Thyroid gland (tissue), 4 donors: ENCODE data around the gene SETDB2. TPM values are rescaled to one million over a fixed set of nuclear protein-coding genes. Genes with fewer than 3 reads are reported as not detected.

ENCODE experiments used
- DNase-seq, 2 donors: peaks; one replicate each; pipeline ENCODE4 v3.0.0-alpha.2; 2019
- H3K27ac ChIP-seq, 3 donors: fragments of 200-600 bp; sonication (generic); 1 replicate in 2 of 3; 2 replicates in 1 of 3; pipeline ENCODE4 v1.5.1; 2016 to 2019; ENCODE audit warnings: mild to moderate bottlenecking in 1 of 3, moderate library complexity in 1 of 3
- H3K27me3 ChIP-seq: fragments of 200-600 bp; sonication (generic); one replicate; pipeline ENCODE4 v1.5.1; 2019
- H3K36me3 ChIP-seq, 2 donors: fragments of 200-600 bp; sonication (generic); one replicate each; pipeline ENCODE4 v1.5.1; 2016 to 2019
- H3K4me1 ChIP-seq, 2 donors: fragments of 200-600 bp; sonication (generic); one replicate each; pipeline ENCODE4 v1.5.1; 2017 to 2019
- H3K4me3 ChIP-seq, 3 donors: fragments of 200-600 bp; sonication (generic); replicated peaks in 1 of 3; 1 replicate in 2 of 3; 2 replicates in 1 of 3; pipeline ENCODE4 v1.5.1; 2016; ENCODE audit warnings: mild to moderate bottlenecking in 1 of 3
- H3K9me3 ChIP-seq: fragments of 200-600 bp; sonication (generic); one replicate; pipeline ENCODE4 v1.5.1; 2017
- CTCF ChIP-seq, 6 experiments: fragments of 200-600 bp in 3 of 6; fragments of 450-650 bp in 3 of 6; sonication (generic) in 3 of 6; IDR thresholded peaks; one replicate each; pipeline ENCODE4 v1.5.1; 2016 to 2019; ENCODE audit warnings: antibody characterized with exemption in 6 of 6, mild to moderate bottlenecking in 2 of 6, inconsistent platforms in 1 of 6, moderate library complexity in 1 of 6
- POLR2A ChIP-seq, 2 donors: fragments of 450-650 bp; IDR thresholded peaks; one replicate each; pipeline ENCODE4 v1.6.1; 2017; ENCODE audit warnings: antibody characterized with exemption in 2 of 2, mild to moderate bottlenecking in 2 of 2, moderate library complexity in 1 of 2
- WGBS, 2 donors: methylation state at CpG; one replicate each; pipeline ENCODE4 v1.1.5; 2017; 5-methylcytosine and 5-hydroxymethylcytosine counted together
- intact Hi-C: fragments of 100-400 bp; cut with DNase I; formaldehyde crosslinking; loops from one replicate; pipeline ENCODE4 v1.15.1; 2023
- total RNA-seq, 4 donors: library from RNA; depleted of rRNA; stranded (reverse); fragments of >200 nt; gene quantifications; one replicate each; pipeline ENCODE4 v1.2.3, GENCODE V29; 2016

The SETDB2 gene
- total RNA-seq, 4 donors from 2014 or later = 17.9 to 27.4 (median 22.1) TPM

GRCh38 chr13:49454388-49455006, 10.4 kb downstream of the SETDB2 start:
- TF ChIP-seq POLR2A (IDR thresholded peaks at IDR 0.05) (no peak), CTCF (IDR thresholded peaks at IDR 0.05) (no peak)
- WGBS, 2 donors = 75 to 76% methylated on average over 4 of the region's 4 CpGs

GRCh38 chr13:49455007-49455398, 10.9 kb downstream of the SETDB2 start:
- H3K27me3 ChIP-seq = no peaks in the 10 kb centered on the region
- intact Hi-C loops = loop anchor here (10.0 kb wide), 1 partner anchor 130 kb away; the partner anchor contains the start of gene RCBTB1
- no peaks in the 10 kb centered on the region for H3K36me3 ChIP-seq
- H3K4me1 ChIP-seq = peaks cover 7 to 22% of the 10 kb centered on the region in 2 donors
- no peak for DNase-seq
- H3K9me3 ChIP-seq = no peaks in the 10 kb centered on the region
- H3K27ac ChIP-seq = no peak overlapping the region
- TF ChIP-seq CTCF (IDR thresholded peaks at IDR 0.05) = no peak
- no peak for TF ChIP-seq POLR2A (IDR thresholded peaks at IDR 0.05)
- H3K4me3 ChIP-seq = no peak overlapping the region

More at GRCh38 chr13:49454388-49455006, 10.4 kb downstream of the SETDB2 start:
- intact Hi-C loops = loop anchor here (10.0 kb wide), 1 partner anchor 130 kb away; the partner anchor contains the start of gene RCBTB1
- no peak for DNase-seq
- H3K27ac ChIP-seq = no peak overlapping the region
- no peaks in the 10 kb centered on the region for H3K27me3 ChIP-seq
- no peaks in the 10 kb centered on the region for H3K36me3 ChIP-seq
- H3K9me3 ChIP-seq = no peaks in the 10 kb centered on the region
- no peak overlapping the region for H3K4me3 ChIP-seq
- peaks cover 7 to 22% of the 10 kb centered on the region in 2 donors for H3K4me1 ChIP-seq

- DNase-seq = no peak
- Histone ChIP-seq H3K9me3 (no peaks in the 10 kb centered on the region), H3K36me3 (no peaks in the 10 kb centered on the region), H3K4me1 (peaks cover 7 to 22% of the 10 kb centered on the region in 2 donors), H3K27ac (no peak overlapping the region), H3K27me3 (no peaks in the 10 kb centered on the region), H3K4me3 (no peak overlapping the region)
- intact Hi-C loops = loop anchor here (10.0 kb wide), 1 partner anchor 129 kb away; the partner anchor contains the start of gene RCBTB1
- 94 to 95% methylated on average over 1 of the region's 1 CpG for WGBS, 2 donors
- no peak for TF ChIP-seq POLR2A (IDR thresholded peaks at IDR 0.05)
- no peak for TF ChIP-seq CTCF (IDR thresholded peaks at IDR 0.05)
Measured at GRCh38 chr13:49456156-49456555, 12.1 kb downstream of the SETDB2 start.

- H3K4me1 ChIP-seq = peaks cover 7 to 22% of the 10 kb centered on the region in 2 donors
- no peaks in the 10 kb centered on the region for H3K9me3 ChIP-seq
- peaks cover 0 to 6% of the 10 kb centered on the region in 2 donors for H3K36me3 ChIP-seq
- intact Hi-C loops = loop anchor here (10.0 kb wide), 1 partner anchor 128 kb away; the partner anchor contains the start of gene RCBTB1
- no peak for TF ChIP-seq CTCF (IDR thresholded peaks at IDR 0.05)
- TF ChIP-seq POLR2A (IDR thresholded peaks at IDR 0.05) = no peak
- WGBS, 2 donors = 89 to 90% methylated on average over 7 of the region's 7 CpGs
- DNase-seq = no peak
- no peak overlapping the region for H3K4me3 ChIP-seq
- no peaks in the 10 kb centered on the region for H3K27me3 ChIP-seq
- no peak overlapping the region for H3K27ac ChIP-seq
Measured at GRCh38 chr13:49457221-49457620, 13.1 kb downstream of the SETDB2 start.

GRCh38 chr13:49459580-49459979, 15.5 kb downstream of the SETDB2 start:
- intact Hi-C loops = loop anchor here (10.0 kb wide), 1 partner anchor 125 kb away; the partner anchor contains the start of gene RCBTB1
- WGBS, 2 donors = 89 to 91% methylated on average over 1 of the region's 1 CpG
- no peak for TF ChIP-seq CTCF (IDR thresholded peaks at IDR 0.05)
- TF ChIP-seq POLR2A (IDR thresholded peaks at IDR 0.05) = no peak

More at GRCh38 chr13:49459580-49459979, 15.5 kb downstream of the SETDB2 start:
- Histone ChIP-seq H3K27me3 (no peaks in the 10 kb centered on the region), H3K36me3 (peaks cover 11 to 18% of the 10 kb centered on the region in 2 donors), H3K4me1 (peaks cover 7 to 16% of the 10 kb centered on the region in 2 donors), H3K27ac (no peak overlapping the region), H3K4me3 (no peak overlapping the region), H3K9me3 (no peaks in the 10 kb centered on the region)
- no peak for DNase-seq
